ENCODE measurements around the gene TAF7. TPM values are rescaled to one million over a fixed set of nuclear protein-coding genes. Genes with fewer than 3 reads are reported as not detected.
"Not testable (repeated sequence)": the region's sequence is repeated elsewhere in the genome, so short reads cannot be mapped to it uniquely, and the experiment has no call there.

Gene TAF7
- total RNA-seq, 4 donors from 2014 or later: 42.2 to 80.0 (median 47.5) TPM

- H3K36me3 ChIP-seq: no peaks in the 10 kb centered on the region
- no peaks in the 10 kb centered on the region for H3K4me1 ChIP-seq
- no peak overlapping the region for H3K4me3 ChIP-seq
- TF ChIP-seq CTCF (IDR thresholded peaks at IDR 0.05) (no peak), POLR2A (IDR thresholded peaks at IDR 0.05) (no peak)
- H3K27ac ChIP-seq: no peak overlapping the region
- peaks cover 0 to 38% (median 5%) of the 10 kb centered on the region in 4 donors for H3K9me3 ChIP-seq
- no peaks in the 10 kb centered on the region for H3K27me3 ChIP-seq
- DNase-seq: no peak
Measured at GRCh38 chr5:141351591-141351990, 31.0 kb upstream of the TAF7 start.

- DNase-seq: no peak
- TF ChIP-seq POLR2A (IDR thresholded peaks at IDR 0.05): no peak
- peak in 3 of 6 experiments; percentile 6 to 13 (median 9) for TF ChIP-seq CTCF (IDR thresholded peaks at IDR 0.05)
- H3K4me3 ChIP-seq: peak within 1 kb of the TSS in 1 of 4 donors; percentile 10
- no peaks in the 10 kb centered on the region for H3K36me3 ChIP-seq
- no peaks in the 10 kb centered on the region for H3K27me3 ChIP-seq
- H3K4me1 ChIP-seq: no peaks in the 10 kb centered on the region
- peaks cover 0 to 40% (median 6%) of the 10 kb centered on the region in 4 donors for H3K9me3 ChIP-seq
- no peak within 1 kb of the TSS for H3K27ac ChIP-seq
Measured at GRCh38 chr5:141349917-141350619, 29.5 kb upstream of the TAF7 start, which contains the start of gene PCDHGB1. Gene PCDHGB1, plus strand, starts transcription at chr5:141350099. Its CDS starts 162 bp downstream, at chr5:141350261.

- not testable (repeated sequence) for H3K4me3 ChIP-seq, H3K27me3 ChIP-seq, H3K36me3 ChIP-seq, H3K27ac ChIP-seq, H3K4me1 ChIP-seq, DNase-seq
- peaks cover 0 to 41% (median 8%) of the 10 kb centered on the region in 4 donors for H3K9me3 ChIP-seq
Measured at GRCh38 chr5:141346017-141346416, 25.4 kb upstream of the TAF7 start.

- TF ChIP-seq CTCF (IDR thresholded peaks at IDR 0.05) (no peak), POLR2A (IDR thresholded peaks at IDR 0.05) (no peak)
- Histone ChIP-seq H3K9me3 (peaks cover 0 to 40% (median 8%) of the 10 kb centered on the region in 4 donors), H3K4me3 (no peak overlapping the region), H3K36me3 (no peaks in the 10 kb centered on the region), H3K27me3 (no peaks in the 10 kb centered on the region), H3K4me1 (no peaks in the 10 kb centered on the region), H3K27ac (no peak overlapping the region)
- no peak for DNase-seq
Measured at GRCh38 chr5:141345327-141345726, 24.7 kb upstream of the TAF7 start.

- H3K27ac ChIP-seq: no peak overlapping the region
- H3K4me1 ChIP-seq: no peaks in the 10 kb centered on the region
- DNase-seq: no peak
- no peaks in the 10 kb centered on the region for H3K36me3 ChIP-seq
- TF ChIP-seq CTCF (IDR thresholded peaks at IDR 0.05) (no peak), POLR2A (IDR thresholded peaks at IDR 0.05) (no peak)
- peaks cover 0 to 47% (median 11%) of the 10 kb centered on the region in 4 donors for H3K9me3 ChIP-seq
- no peaks in the 10 kb centered on the region for H3K27me3 ChIP-seq
- H3K4me3 ChIP-seq: no peak overlapping the region
Measured at GRCh38 chr5:141343953-141344463, 23.4 kb upstream of the TAF7 start.

GRCh38 chr5:141343242-141343952, 22.8 kb upstream of the TAF7 start, which contains the start of gene PCDHGA3:
Gene PCDHGA3, plus strand, starts transcription at chr5:141343829. Its CDS starts 205 bp downstream, at chr5:141344034.
- Histone ChIP-seq H3K27ac (no peak within 1 kb of the TSS), H3K4me1 (no peaks in the 10 kb centered on the region), H3K36me3 (no peaks in the 10 kb centered on the region), H3K27me3 (no peaks in the 10 kb centered on the region), H3K9me3 (peaks cover 0 to 48% (median 14%) of the 10 kb centered on the region in 4 donors), H3K4me3 (no peak within 1 kb of the TSS)
- TF ChIP-seq POLR2A (IDR thresholded peaks at IDR 0.05) (no peak), CTCF (IDR thresholded peaks at IDR 0.05) (peak in 1 of 6 experiments; percentile 10)
- no peak for DNase-seq
